Pericardium fibroblast (primary cell): ENCODE data around the gene FKBP6. TPM values are rescaled to one million over a fixed set of nuclear protein-coding genes. Genes with fewer than 3 reads are reported as not detected.

Source experiments
- total RNA-seq: library from RNA; depleted of rRNA; stranded (reverse); fragments of >200 nt; gene quantifications from 2 replicates; pipeline ENCODE4 v1.2.3, GENCODE V29; 2015

The FKBP6 gene
- not detected in 2 replicates for total RNA-seq

GRCh38 chr7:73327922-73328321 is at the start of gene FKBP6, which contains the start of gene TRIM50:
Gene FKBP6 (plus strand): TSS chr7:73328161. CDS start chr7:73328429, 268 bp downstream.
Gene TRIM50 (minus strand): TSS chr7:73328082. CDS start chr7:73324787, 3,295 bp downstream.

GRCh38 chr7:73308665-73309214 is 19.2 kb upstream of the FKBP6 start, which contains the start of gene NSUN5:
Gene NSUN5 (minus strand): TSS chr7:73308826. CDS start chr7:73308790, 36 bp downstream.

Other genes with a start within 250 kb of the FKBP6 start
- gene SPDYE9, start 242.1 kb upstream of the FKBP6 start, total RNA-seq = not detected in 2 replicates
- 11.8 and 22.1 TPM in 2 replicates for gene NSUN5, start 19.3 kb upstream of the FKBP6 start, total RNA-seq
- gene TRIM50, start 79 bp upstream of the FKBP6 start, total RNA-seq = not detected in 2 replicates
- gene FZD9, start 105.6 kb downstream of the FKBP6 start, total RNA-seq = 0.34 and 1.3 TPM in 2 replicates
- gene BAZ1B, start 194.1 kb downstream of the FKBP6 start, total RNA-seq = 32.3 and 36.6 TPM in 2 replicates
- 20.1 and 37.5 TPM in 2 replicates for gene BCL7B, start 229.5 kb downstream of the FKBP6 start, total RNA-seq